IMR-90 (cell line): ENCODE data around the gene HOXA10. TPM values are rescaled to one million over a fixed set of nuclear protein-coding genes. Genes with fewer than 3 reads are reported as not detected.

Experiments
- ATAC-seq: fragments of 200-7000 bp; cut with Tn5 transposase; 2 replicates; pipeline ENCODE4 v1.9.1; 2020; ENCODE audit warnings: low read depth, mild to moderate bottlenecking, moderate library complexity
- BruUV-seq: library from RNA; stranded (reverse); fragments of 400-500 nt; replicated peaks from 2 replicates; lab custom pipeline; 2021; lab: Mats Ljungman, UMichigan
- CTCF ChIA-PET: fragments of 300-600 bp; formaldehyde crosslinking; extraction: SDS; loops from one replicate; lab custom pipeline; 2021; ENCODE audit warnings: antibody characterized with exemption; lab: Yijun Ruan, JAX
- POLR2A ChIA-PET: fragments of 300-600 bp; sonication (Branson Sonifier 250); formaldehyde crosslinking; loops from one replicate; lab custom pipeline; 2022; ENCODE audit warnings: antibody characterized with exemption; ENCODE audit not compliant: unreplicated experiment; lab: Charles Lee
- DNase-seq: peaks from one replicate; pipeline ENCODE4 v3.0.0; 2013
- H2AFZ ChIP-seq: replicated peaks from 2 replicates; pipeline ENCODE3; 2013; ENCODE audit warnings: low read length, mild to moderate bottlenecking; ENCODE audit not compliant: poor library complexity
- H2AK5ac ChIP-seq: 2 replicates; pipeline ENCODE4 v1.6.1; 2013; ENCODE audit warnings: low read depth, low read length, inconsistent platforms
- H2AK9ac ChIP-seq: replicated peaks from 2 replicates; pipeline ENCODE3; 2013; ENCODE audit warnings: mild to moderate bottlenecking, low read depth, low read length, moderate library complexity; ENCODE audit not compliant: poor library complexity
- H2BK120ac ChIP-seq: 2 replicates; pipeline ENCODE4 v1.6.1; 2013; ENCODE audit warnings: low read depth, low read length, inconsistent platforms
- H2BK15ac ChIP-seq: 3 replicates; pipeline ENCODE4 v1.6.1; 2013; ENCODE audit warnings: low read depth, low read length, inconsistent platforms
- H2BK20ac ChIP-seq: 2 replicates; pipeline ENCODE4 v1.6.1; 2013; ENCODE audit warnings: low read depth, mild to moderate bottlenecking, inconsistent platforms, low read length, moderate library complexity
- H2BK5ac ChIP-seq: 2 replicates; pipeline ENCODE4 v1.6.1; 2013; ENCODE audit warnings: mild to moderate bottlenecking, low read depth, low read length, inconsistent platforms; ENCODE audit not compliant: poor library complexity, severe bottlenecking
- H3K14ac ChIP-seq: replicated peaks from 2 replicates; pipeline ENCODE4 v1.6.1; 2013; ENCODE audit warnings: low read depth, low read length, inconsistent platforms
- H3K18ac ChIP-seq: 2 replicates; pipeline ENCODE4 v1.6.1; 2013; ENCODE audit warnings: low read depth, low read length, control low read depth
- H3K23ac ChIP-seq: 2 replicates; pipeline ENCODE4 v1.6.1; 2013; ENCODE audit warnings: low read depth, low read length, inconsistent platforms
- H3K27ac ChIP-seq: 2 replicates; pipeline ENCODE4 v1.5.1; 2013; ENCODE audit warnings: mild to moderate bottlenecking, control low read depth, low read length; ENCODE audit not compliant: insufficient read depth
- H3K27me3 ChIP-seq: 2 replicates; pipeline ENCODE4 v1.6.1; 2013; ENCODE audit warnings: low read length; ENCODE audit not compliant: control insufficient read depth, insufficient read depth
- H3K36me3 ChIP-seq: 2 replicates; pipeline ENCODE4 v1.6.1; 2013; ENCODE audit warnings: low read length, mixed read lengths; ENCODE audit not compliant: control insufficient read depth, insufficient read depth
- H3K4ac ChIP-seq: 2 replicates; pipeline ENCODE4 v1.6.1; 2013; ENCODE audit warnings: low read depth, low read length, inconsistent platforms
- H3K4me1 ChIP-seq: 2 replicates; pipeline ENCODE4 v1.6.1; 2013; ENCODE audit warnings: low read length, mixed read lengths; ENCODE audit not compliant: control insufficient read depth, insufficient read depth
- H3K4me2 ChIP-seq: 2 replicates; pipeline ENCODE4 v1.6.1; 2013; ENCODE audit warnings: low read depth, mild to moderate bottlenecking, control low read depth, low read length, moderate library complexity
- H3K4me3 ChIP-seq: 2 replicates; pipeline ENCODE4 v1.5.1; 2013; ENCODE audit warnings: low read depth, mild to moderate bottlenecking, control low read depth, low read length, moderate library complexity; ENCODE audit not compliant: insufficient read depth
- H3K56ac ChIP-seq: 2 replicates; pipeline ENCODE4 v1.6.1; 2013; ENCODE audit warnings: low read length, inconsistent platforms; ENCODE audit not compliant: insufficient read depth; ENCODE audit errors: extremely low read depth
- H3K79me1 ChIP-seq, 2 experiments: 2 replicates each; pipeline ENCODE4 v1.6.1; 2013; ENCODE audit warnings: low read length in 2 of 2, inconsistent platforms in 1 of 2, low read depth in 1 of 2
- H3K9ac ChIP-seq: 2 replicates; pipeline ENCODE4 v1.6.1; 2013; ENCODE audit warnings: low read depth, low read length, control low read depth
- H3K9me1 ChIP-seq: 2 replicates; pipeline ENCODE4 v1.6.1; 2013; ENCODE audit warnings: low read length, inconsistent platforms; ENCODE audit not compliant: insufficient read depth
- H3K9me3 ChIP-seq: 2 replicates; pipeline ENCODE4 v1.6.1; 2013; ENCODE audit warnings: low read length; ENCODE audit not compliant: control insufficient read depth, insufficient read depth
- H4K20me1 ChIP-seq: 2 replicates; pipeline ENCODE4 v1.6.1; 2013; ENCODE audit warnings: low read length, inconsistent platforms; ENCODE audit not compliant: insufficient read depth
- H4K5ac ChIP-seq: 2 replicates; pipeline ENCODE4 v1.6.1; 2013; ENCODE audit warnings: mild to moderate bottlenecking, low read depth, low read length, control low read depth
- H4K8ac ChIP-seq, 2 experiments: 2 replicates each; pipeline ENCODE4 v1.6.1; 2013; ENCODE audit warnings: low read depth in 2 of 2, low read length in 2 of 2, control low read depth in 1 of 2, inconsistent platforms in 1 of 2
- H4K91ac ChIP-seq: 2 replicates; pipeline ENCODE4 v1.6.1; 2013; ENCODE audit warnings: low read depth, low read length, inconsistent platforms; ENCODE audit not compliant: insufficient read depth
- BHLHE40 ChIP-seq: fragments of 150-350 bp; IDR thresholded peaks from 2 replicates; pipeline ENCODE4 v1.6.1; 2016; ENCODE audit warnings: mild to moderate bottlenecking, low read depth, low read length
- CEBPB ChIP-seq: IDR thresholded peaks from 2 replicates; pipeline ENCODE4 v1.6.1; 2012; ENCODE audit warnings: low read depth, low read length, improper control_type of control experiment
- FOS ChIP-seq: fragments of 150-350 bp; IDR thresholded peaks from 2 replicates; pipeline ENCODE4 v1.6.1; 2016; ENCODE audit warnings: low read depth, low read length
- MAFK ChIP-seq: IDR thresholded peaks from 2 replicates; pipeline ENCODE4 v1.6.1; 2012; ENCODE audit warnings: low read depth, low read length, improper control_type of control experiment
- MAZ ChIP-seq: IDR thresholded peaks from 2 replicates; pipeline ENCODE4 v1.6.1; 2012; ENCODE audit warnings: low read depth, mild to moderate bottlenecking, low read length, improper control_type of control experiment, moderate library complexity, borderline replicate concordance
- MXI1 ChIP-seq: IDR thresholded peaks from 2 replicates; pipeline ENCODE4 v1.6.1; 2012; ENCODE audit warnings: low read depth, mild to moderate bottlenecking, low read length, moderate library complexity, borderline replicate concordance
- NFE2L2 ChIP-seq: fragments of 150-350 bp; IDR thresholded peaks from 2 replicates; pipeline ENCODE4 v1.6.1; 2016; ENCODE audit warnings: low read depth, mild to moderate bottlenecking, low read length
- POLR2A ChIP-seq: IDR thresholded peaks from 2 replicates; pipeline ENCODE4 v1.6.1; 2012; ENCODE audit warnings: mild to moderate bottlenecking, low read depth, low read length
- RCOR1 ChIP-seq: IDR thresholded peaks from 2 replicates; pipeline ENCODE4 v1.6.1; 2012; ENCODE audit warnings: mild to moderate bottlenecking, low read length, improper control_type of control experiment; ENCODE audit not compliant: insufficient replicate concordance
- SMC3 ChIP-seq: fragments of 150-350 bp; IDR thresholded peaks from 2 replicates; pipeline ENCODE4 v1.6.1; 2016; ENCODE audit warnings: low read depth, mild to moderate bottlenecking, antibody characterized with exemption, low read length, moderate library complexity
- WGBS, 2 experiments: methylation state at CpG; one replicate each; pipeline versions ENCODE4 v1.1.5 to v1.1.7; 2013; ENCODE audit warnings: missing lambda C conversion rate in 2 of 2; ENCODE audit not compliant: insufficient read length in 1 of 2; ENCODE audit errors: extremely low coverage in 2 of 2; 5-methylcytosine and 5-hydroxymethylcytosine counted together
- dilution Hi-C: fragments of 300-500 bp; cut with HindIII; formaldehyde crosslinking; loops from one replicate; pipeline ENCODE4 v1.14.3; 2018; ENCODE audit warnings: low sequenced_read_pairs; ENCODE audit not compliant: unreplicated experiment
- in situ Hi-C: fragments of 300-500 bp; cut with MboI; formaldehyde crosslinking; loops from 3 replicates; pipeline ENCODE4 v1.14.3; 2019; ENCODE audit warnings: low sequenced_read_pairs, inconsistent platforms, mixed read lengths
- intact Hi-C: fragments of 100-400 bp; cut with micrococcal nuclease; formaldehyde crosslinking; loops from 2 replicates; pipeline ENCODE4 v1.10.0; 2022
- polyA plus RNA-seq, 3 experiments: library from polyadenylated mRNA; depleted of rRNA; stranded (reverse); fragments of >200 nt; gene quantifications; 2 replicates each; pipeline ENCODE4 v1.2.3, GENCODE V29; 2012; ENCODE audit warnings: low replicate concordance in 1 of 3
- total RNA-seq: library from RNA; depleted of rRNA; stranded (reverse); fragments of >200 nt; gene quantifications from 2 replicates; pipeline ENCODE4 v1.2.3, GENCODE V29; 2012

Gene HOXA10
- total and polyA plus RNA-seq, 2 of the 4 experiments (the other 2 are of a cell fraction): 0.10 to 0.18 TPM

GRCh38 chr7:27134392-27134791 is 39.7 kb downstream of the HOXA10 start:
- Histone ChIP-seq H3K27ac (no peak overlapping the region; the same call in 1 of the 2 replicates), H2AK5ac (no peak overlapping the region), H3K27me3 (no peaks in the 10 kb centered on the region), H3K23ac (no peak overlapping the region), H4K5ac (no peak overlapping the region), H3K14ac (no peak overlapping the region), H3K56ac (no peak overlapping the region), H2BK5ac (peak overlapping the region; percentile 28), H3K4me3 (no peak overlapping the region), H3K4me1 (peaks cover 24% of the 10 kb centered on the region), H3K9ac (no peak overlapping the region), H2BK20ac (no peak overlapping the region), H3K4ac (no peak overlapping the region), H3K79me1 (peaks cover 16 to 41% of the 10 kb centered on the region in 2 experiments), H2BK15ac (0 out of 3 replicates have a peak overlapping the region, but pooled peaks have one; percentile 3), H2AFZ (no peak overlapping the region), H3K9me1 (peaks cover 8% of the 10 kb centered on the region; the same call in 1 of the 2 replicates), H4K20me1 (no peaks in the 10 kb centered on the region), H3K36me3 (no peaks in the 10 kb centered on the region), H4K91ac (no peak overlapping the region), H3K4me2 (peak overlapping the region; percentile 64; the same call in 1 of the 2 replicates), H2AK9ac (no peak overlapping the region), H3K18ac (no peak overlapping the region), H3K9me3 (no peaks in the 10 kb centered on the region), H4K8ac (no peak overlapping the region), H2BK120ac (no peak overlapping the region)
- peak; percentile 77 for TF ChIP-seq FOS
- no peak for TF ChIP-seq SMC3
- TF ChIP-seq MXI1: no peak
- 0 out of 2 replicates have a peak, but pooled peaks have one; percentile 1 for TF ChIP-seq MAFK
- no peak for TF ChIP-seq NFE2L2
- TF ChIP-seq CEBPB: peak; percentile 96
- peak; percentile 76 for TF ChIP-seq POLR2A
- no peak for TF ChIP-seq RCOR1
- TF ChIP-seq MAZ: peak; percentile 45; the same call in 1 of the 2 replicates
- peak; percentile 61 for TF ChIP-seq BHLHE40
- ChIA-PET CTCF (no interaction called here), POLR2A (interaction anchor here (0.6 kb wide), 1 partner anchor 25 kb away, joined by 4 read pairs; no protein-coding TSS in a partner anchor)
- ATAC-seq: no peak
- BruUV-seq: no TSS peak
- in situ Hi-C loops (no loop called here), dilution Hi-C loops (no loop called here), intact Hi-C loops (loop anchor here (5.0 kb wide), 1 partner anchor 102 kb away; no protein-coding TSS in a partner anchor)
- peak; percentile 97 for DNase-seq
- WGBS, 2 experiments: no CpG with 5 or more reads among the region's 2 CpGs
